Gastroesophageal sphincter (tissue), 4 donors: Measurements from ENCODE around the gene EGFR. TPM values are rescaled to one million over a fixed set of nuclear protein-coding genes. Genes with fewer than 3 reads are reported as not detected.

Experiments
- ATAC-seq: fragments of 150-250 bp; one replicate; pipeline ENCODE4 v1.9.1; 2016; ENCODE audit warnings: mild to moderate bottlenecking, moderate library complexity
- H3K27ac ChIP-seq, 4 donors: fragments of 200-600 bp; sonication (generic) in 3 of 4; 1 replicate in 3 of 4; 2 replicates in 1 of 4; pipeline ENCODE4 v1.5.1; 2016 to 2019
- H3K27me3 ChIP-seq: fragments of 200-600 bp; sonication (generic); one replicate; pipeline ENCODE4 v1.5.1; 2019
- H3K36me3 ChIP-seq, 2 donors: fragments of 200-600 bp; sonication (generic); one replicate each; pipeline ENCODE4 v1.5.1; 2019; ENCODE audit warnings: control low read depth in 1 of 2
- H3K4me1 ChIP-seq, 3 donors: fragments of 200-600 bp; sonication (generic); 1 replicate in 2 of 3; 2 replicates in 1 of 3; pipeline ENCODE4 v1.5.1; 2016 to 2019; ENCODE audit warnings: control low read depth in 2 of 3
- H3K4me3 ChIP-seq, 2 donors: fragments of 200-600 bp; sonication (generic); one replicate each; pipeline ENCODE4 v1.5.1; 2019; ENCODE audit warnings: mild to moderate bottlenecking in 1 of 2, moderate library complexity in 1 of 2
- H3K9me3 ChIP-seq, 3 donors: fragments of 200-600 bp; sonication (generic); one replicate each; pipeline ENCODE4 v1.5.1; 2017 to 2019; ENCODE audit warnings: control low read depth in 2 of 3
- EP300 ChIP-seq: sonication (generic); formaldehyde crosslinking; IDR thresholded peaks from one replicate; pipeline ENCODE4 v1.6.1; 2017; ENCODE audit warnings: antibody characterized with exemption, mild to moderate bottlenecking
- POLR2A ChIP-seq, 2 donors: fragments of 450-650 bp; IDR thresholded peaks; one replicate each; pipeline ENCODE4 v1.6.1; 2017; ENCODE audit warnings: antibody characterized with exemption in 2 of 2, mild to moderate bottlenecking in 2 of 2, moderate library complexity in 1 of 2
- POLR2AphosphoS5 ChIP-seq: sonication (generic); formaldehyde crosslinking; IDR thresholded peaks from one replicate; pipeline ENCODE4 v1.6.1; 2017; ENCODE audit warnings: antibody characterized with exemption
- WGBS, 2 donors: methylation state at CpG; one replicate each; pipeline ENCODE4 v1.1.5; 2018; ENCODE audit warnings: low coverage in 1 of 2; 5-methylcytosine and 5-hydroxymethylcytosine counted together
- total RNA-seq, 4 donors: library from RNA; depleted of rRNA; stranded (reverse); fragments of >200 nt; gene quantifications; one replicate each; pipeline ENCODE4 v1.1.0, GENCODE V29; 2016
- TF ChIP-seq, protein P1 (sequence below), 4 experiments: fragments of 200-600 bp in 2 of 4; fragments of 450-650 bp in 2 of 4; sonication (generic) in 1 of 4; IDR thresholded peaks; one replicate each; pipeline ENCODE4 v1.5.1; 2017 to 2019; ENCODE audit warnings: antibody characterized with exemption in 4 of 4, mild to moderate bottlenecking in 2 of 4, moderate library complexity in 2 of 4

Gene EGFR
- total RNA-seq, 4 donors from 2014 or later: 85.7 to 126 (median 111) TPM

DNA sequence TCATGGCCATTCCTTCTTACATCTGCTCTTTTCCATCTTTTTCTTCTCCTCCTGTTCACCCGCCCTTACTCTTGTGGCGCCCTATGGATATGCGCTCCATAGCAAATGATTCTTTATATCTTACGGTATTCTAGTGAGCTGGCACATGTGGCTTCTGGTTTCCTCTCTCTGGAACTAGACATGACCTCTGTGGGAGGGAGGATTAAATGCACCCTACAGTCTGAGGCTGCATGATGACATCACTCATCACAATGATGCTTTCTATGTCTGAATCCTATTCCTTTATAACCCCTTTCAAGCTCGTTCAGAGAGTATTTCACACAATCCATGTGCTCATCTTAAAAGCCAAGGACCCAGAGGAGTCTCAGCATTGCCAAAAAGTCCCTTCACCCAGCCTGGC is 153.3 kb downstream of the EGFR start:
- H3K9me3 ChIP-seq: no peaks in the 10 kb centered on the region
- ATAC-seq: no peak
- TF ChIP-seq POLR2AphosphoS5 (no peak), POLR2A (IDR thresholded peaks at IDR 0.05) (no peak), EP300 (no peak)
- TF ChIP-seq, protein P1, sequence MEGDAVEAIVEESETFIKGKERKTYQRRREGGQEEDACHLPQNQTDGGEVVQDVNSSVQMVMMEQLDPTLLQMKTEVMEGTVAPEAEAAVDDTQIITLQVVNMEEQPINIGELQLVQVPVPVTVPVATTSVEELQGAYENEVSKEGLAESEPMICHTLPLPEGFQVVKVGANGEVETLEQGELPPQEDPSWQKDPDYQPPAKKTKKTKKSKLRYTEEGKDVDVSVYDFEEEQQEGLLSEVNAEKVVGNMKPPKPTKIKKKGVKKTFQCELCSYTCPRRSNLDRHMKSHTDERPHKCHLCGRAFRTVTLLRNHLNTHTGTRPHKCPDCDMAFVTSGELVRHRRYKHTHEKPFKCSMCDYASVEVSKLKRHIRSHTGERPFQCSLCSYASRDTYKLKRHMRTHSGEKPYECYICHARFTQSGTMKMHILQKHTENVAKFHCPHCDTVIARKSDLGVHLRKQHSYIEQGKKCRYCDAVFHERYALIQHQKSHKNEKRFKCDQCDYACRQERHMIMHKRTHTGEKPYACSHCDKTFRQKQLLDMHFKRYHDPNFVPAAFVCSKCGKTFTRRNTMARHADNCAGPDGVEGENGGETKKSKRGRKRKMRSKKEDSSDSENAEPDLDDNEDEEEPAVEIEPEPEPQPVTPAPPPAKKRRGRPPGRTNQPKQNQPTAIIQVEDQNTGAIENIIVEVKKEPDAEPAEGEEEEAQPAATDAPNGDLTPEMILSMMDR (IDR thresholded peaks at IDR 0.05): no peak
- no peaks in the 10 kb centered on the region for H3K27me3 ChIP-seq
- H3K36me3 ChIP-seq: peaks cover 0 to 77% of the 10 kb centered on the region in 2 donors
- H3K4me3 ChIP-seq: no peak overlapping the region
- H3K27ac ChIP-seq: no peak overlapping the region
- 78 to 90% methylated on average over 5 of the region's 5 CpGs for WGBS, 2 donors
- H3K4me1 ChIP-seq: peaks cover 0 to 8% (median 0%) of the 10 kb centered on the region in 3 donors

DNA sequence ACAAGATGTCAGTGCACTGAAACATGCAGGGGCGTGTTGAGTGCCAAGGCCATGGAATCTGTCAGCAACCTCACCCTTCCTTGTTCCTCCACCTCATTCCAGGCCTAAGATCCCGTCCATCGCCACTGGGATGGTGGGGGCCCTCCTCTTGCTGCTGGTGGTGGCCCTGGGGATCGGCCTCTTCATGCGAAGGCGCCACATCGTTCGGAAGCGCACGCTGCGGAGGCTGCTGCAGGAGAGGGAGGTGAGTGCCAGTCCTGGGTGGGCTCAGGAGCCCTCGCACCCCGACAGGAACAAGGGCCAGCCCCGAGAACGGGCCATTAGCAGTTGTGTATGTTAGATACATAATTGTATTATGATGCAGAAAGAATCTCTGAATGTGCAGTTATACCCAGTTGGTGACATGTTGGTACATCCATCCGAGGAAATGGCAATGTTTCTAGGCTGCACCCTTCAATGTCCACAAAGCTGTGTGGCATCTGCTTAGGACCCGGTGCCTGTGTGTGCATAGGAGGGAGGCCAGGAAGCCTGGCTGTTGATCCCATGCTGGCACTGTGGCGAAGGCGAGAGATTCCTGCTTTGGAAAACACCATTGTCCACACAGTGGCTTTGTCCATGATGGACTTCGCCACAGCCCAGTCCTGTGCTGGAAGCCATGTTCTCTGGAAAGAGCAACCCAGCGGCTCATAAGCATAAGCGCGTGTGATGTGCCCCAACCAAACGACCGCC is 154.2 kb downstream of the EGFR start:
- 85 to 95% methylated on average over 7 to 8 of the region's 25 CpGs for WGBS, 2 donors
- Histone ChIP-seq H3K27ac (no peak overlapping the region), H3K36me3 (peaks cover 0 to 75% of the 10 kb centered on the region in 2 donors), H3K9me3 (no peaks in the 10 kb centered on the region), H3K27me3 (no peaks in the 10 kb centered on the region), H3K4me1 (peaks cover 3 to 17% (median 4%) of the 10 kb centered on the region in 3 donors), H3K4me3 (no peak overlapping the region)
- no peak for ATAC-seq
- TF ChIP-seq EP300 (no peak), POLR2AphosphoS5 (no peak), POLR2A (IDR thresholded peaks at IDR 0.05) (no peak)
- TF ChIP-seq, protein P1 (IDR thresholded peaks at IDR 0.05): no peak

DNA sequence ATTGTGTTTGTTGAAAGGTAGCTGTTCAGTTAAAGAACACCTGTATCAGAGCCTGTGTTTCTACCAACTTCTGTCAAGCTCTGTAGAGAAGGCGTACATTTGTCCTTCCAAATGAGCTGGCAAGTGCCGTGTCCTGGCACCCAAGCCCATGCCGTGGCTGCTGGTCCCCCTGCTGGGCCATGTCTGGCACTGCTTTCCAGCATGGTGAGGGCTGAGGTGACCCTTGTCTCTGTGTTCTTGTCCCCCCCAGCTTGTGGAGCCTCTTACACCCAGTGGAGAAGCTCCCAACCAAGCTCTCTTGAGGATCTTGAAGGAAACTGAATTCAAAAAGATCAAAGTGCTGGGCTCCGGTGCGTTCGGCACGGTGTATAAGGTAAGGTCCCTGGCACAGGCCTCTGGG is 154.9 kb downstream of the EGFR start:
- H3K27me3 ChIP-seq: no peaks in the 10 kb centered on the region
- H3K36me3 ChIP-seq: peaks cover 0 to 75% of the 10 kb centered on the region in 2 donors
- no peak for ATAC-seq
- H3K4me3 ChIP-seq: no peak overlapping the region
- H3K27ac ChIP-seq: no peak overlapping the region
- H3K9me3 ChIP-seq: no peaks in the 10 kb centered on the region
- 100% methylated on average over 1 of the region's 7 CpGs; no CpG with 5 or more reads in 1 of the 2 donors for WGBS, 2 donors
- no peak for TF ChIP-seq POLR2AphosphoS5
- TF ChIP-seq EP300: no peak
- TF ChIP-seq, protein P1 (IDR thresholded peaks at IDR 0.05): no peak
- TF ChIP-seq POLR2A (IDR thresholded peaks at IDR 0.05): no peak
- peaks cover 4 to 23% (median 7%) of the 10 kb centered on the region in 3 donors for H3K4me1 ChIP-seq

DNA sequence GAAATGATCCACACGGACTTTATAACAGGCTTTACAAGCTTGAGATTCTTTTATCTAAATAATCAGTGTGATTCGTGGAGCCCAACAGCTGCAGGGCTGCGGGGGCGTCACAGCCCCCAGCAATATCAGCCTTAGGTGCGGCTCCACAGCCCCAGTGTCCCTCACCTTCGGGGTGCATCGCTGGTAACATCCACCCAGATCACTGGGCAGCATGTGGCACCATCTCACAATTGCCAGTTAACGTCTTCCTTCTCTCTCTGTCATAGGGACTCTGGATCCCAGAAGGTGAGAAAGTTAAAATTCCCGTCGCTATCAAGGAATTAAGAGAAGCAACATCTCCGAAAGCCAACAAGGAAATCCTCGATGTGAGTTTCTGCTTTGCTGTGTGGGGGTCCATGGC is 155.6 kb downstream of the EGFR start:
- Histone ChIP-seq H3K27ac (no peak overlapping the region), H3K9me3 (no peaks in the 10 kb centered on the region), H3K36me3 (peaks cover 0 to 75% of the 10 kb centered on the region in 2 donors), H3K27me3 (no peaks in the 10 kb centered on the region), H3K4me1 (peaks cover 4 to 31% (median 7%) of the 10 kb centered on the region in 3 donors), H3K4me3 (no peak overlapping the region)
- ATAC-seq: no peak
- 77 to 100% methylated on average over 5 to 7 of the region's 12 CpGs for WGBS, 2 donors
- no peak for TF ChIP-seq POLR2AphosphoS5
- no peak for TF ChIP-seq POLR2A (IDR thresholded peaks at IDR 0.05)
- TF ChIP-seq, protein P1 (IDR thresholded peaks at IDR 0.05): no peak
- no peak for TF ChIP-seq EP300

DNA sequence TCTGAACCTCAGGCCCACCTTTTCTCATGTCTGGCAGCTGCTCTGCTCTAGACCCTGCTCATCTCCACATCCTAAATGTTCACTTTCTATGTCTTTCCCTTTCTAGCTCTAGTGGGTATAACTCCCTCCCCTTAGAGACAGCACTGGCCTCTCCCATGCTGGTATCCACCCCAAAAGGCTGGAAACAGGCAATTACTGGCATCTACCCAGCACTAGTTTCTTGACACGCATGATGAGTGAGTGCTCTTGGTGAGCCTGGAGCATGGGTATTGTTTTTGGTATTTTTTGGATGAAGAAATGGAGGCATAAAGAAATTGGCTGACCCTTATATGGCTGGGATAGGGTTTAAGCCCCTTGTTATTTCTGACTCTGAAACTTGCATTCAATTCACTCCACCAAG is 156.0 kb downstream of the EGFR start:
- 78% methylated on average over 1 of the region's 1 CpG; no CpG with 5 or more reads in 1 of the 2 donors for WGBS, 2 donors
- peaks cover 0 to 75% of the 10 kb centered on the region in 2 donors for H3K36me3 ChIP-seq

More for the DNA sequence above, 156.0 kb downstream of the EGFR start:
- no peak for TF ChIP-seq EP300
- no peak for TF ChIP-seq POLR2A (IDR thresholded peaks at IDR 0.05)
- TF ChIP-seq, protein P1 (IDR thresholded peaks at IDR 0.05): no peak
- TF ChIP-seq POLR2AphosphoS5: no peak
- Histone ChIP-seq H3K4me1 (peaks cover 4 to 35% (median 7%) of the 10 kb centered on the region in 3 donors), H3K27me3 (no peaks in the 10 kb centered on the region), H3K4me3 (no peak overlapping the region), H3K9me3 (no peaks in the 10 kb centered on the region), H3K27ac (peak overlapping the region in 1 of 4 donors; percentile 26)
- no peak for ATAC-seq
